HepG2 (cell line): ENCODE results near the gene C1R. TPM values are rescaled to one million over a fixed set of nuclear protein-coding genes. Genes with fewer than 3 reads are reported as not detected.

Experiments used
- ATAC-seq: fragments of 200-7000 bp; cut with Tn5 transposase; 3 replicates; pipeline ENCODE4 v1.9.1; 2020; ENCODE audit warnings: mild to moderate bottlenecking, moderate library complexity
- BruUV-seq: library from RNA; stranded (reverse); fragments of 400-500 nt; replicated peaks from 2 replicates; lab custom pipeline; 2021; lab: Mats Ljungman, UMichigan
- CTCF ChIA-PET: fragments of 300-600 bp; formaldehyde crosslinking; extraction: SDS; loops from one replicate; lab custom pipeline; 2021; ENCODE audit warnings: low total read pairs, inconsistent platforms, low intra/inter-chr PET ratio; lab: Yijun Ruan, JAX
- POLR2A ChIA-PET: fragments of 350-600 bp; sonication (Branson Sonifier 250); formaldehyde crosslinking; loops from one replicate; lab custom pipeline; 2020; ENCODE audit warnings: antibody characterized with exemption, inconsistent platforms; lab: Yijun Ruan, JAX
- DNase-seq: peaks from one replicate; pipeline ENCODE4 v3.0.0-alpha.2; 2015; ENCODE audit warnings: low spot score
- FAIRE-seq: peaks from 3 replicates; lab custom pipeline; 2011; peaks lifted over from hg19 to GRCh38; lab: Jason Lieb, UNC
- H2AFZ ChIP-seq: one replicate; pipeline ENCODE4 v1.6.1; 2011; ENCODE audit warnings: low read length, inconsistent platforms
- H3K27ac ChIP-seq: fragments of 300-600 bp; 3 replicates; pipeline ENCODE4 v1.8.0; 2011; ENCODE audit warnings: mixed run types, mild to moderate bottlenecking, mixed read lengths, low read length, inconsistent platforms; ENCODE audit not compliant: insufficient read depth; ENCODE audit errors: extremely low read length
- H3K27me3 ChIP-seq, 2 experiments: fragments of 200-600 bp in 1 of 2; 2 replicates in 1 of 2; 3 replicates in 1 of 2; pipeline versions ENCODE4 v1.6.0 to v1.8.0; 2011; ENCODE audit warnings: low read length in 2 of 2, mild to moderate bottlenecking in 2 of 2, moderate library complexity in 2 of 2, inconsistent platforms in 1 of 2; ENCODE audit not compliant: insufficient read depth in 2 of 2, control insufficient read depth in 1 of 2
- H3K36me3 ChIP-seq, 2 experiments: fragments of 200-600 bp in 1 of 2; replicated peaks in 1 of 2; 2 replicates in 1 of 2; 3 replicates in 1 of 2; pipeline versions ENCODE4 v1.5.1 to v1.8.0; 2011; ENCODE audit warnings: low read length in 2 of 2, inconsistent platforms in 1 of 2; ENCODE audit not compliant: insufficient read depth in 2 of 2, control insufficient read depth in 1 of 2
- H3K4me1 ChIP-seq: 2 replicates; pipeline ENCODE4 v1.5.1; 2012; ENCODE audit warnings: low read length, inconsistent platforms; ENCODE audit not compliant: insufficient read depth
- H3K4me2 ChIP-seq: 2 replicates; pipeline ENCODE4 v1.6.0; 2011; ENCODE audit warnings: low read depth, low read length, inconsistent platforms
- H3K4me3 ChIP-seq, 3 experiments: fragments of 200-600 bp in 1 of 3; sonication (generic), shearing (Covaris generic) in 1 of 3; replicated peaks in 1 of 3; 2 replicates each; pipeline ENCODE4 v1.5.1; 2011 to 2016; ENCODE audit warnings: low read length in 3 of 3, inconsistent platforms in 2 of 3, low read depth in 2 of 3, mild to moderate bottlenecking in 2 of 3, control low read depth in 1 of 3, mixed read lengths in 1 of 3; ENCODE audit not compliant: insufficient read depth in 1 of 3
- H3K79me2 ChIP-seq: one replicate; pipeline ENCODE4 v1.6.1; 2011; ENCODE audit warnings: low read length, inconsistent platforms; ENCODE audit not compliant: insufficient read depth
- H3K9ac ChIP-seq: 2 replicates; pipeline ENCODE4 v1.6.0; 2011; ENCODE audit warnings: mild to moderate bottlenecking, low read depth, low read length, inconsistent platforms; ENCODE audit not compliant: insufficient read depth
- H3K9me3 ChIP-seq: 2 replicates; pipeline ENCODE4 v1.5.1; 2012; ENCODE audit warnings: mild to moderate bottlenecking, low read length
- H4K20me1 ChIP-seq: 2 replicates; pipeline ENCODE4 v1.6.0; 2011; ENCODE audit warnings: inconsistent platforms, mild to moderate bottlenecking, low read length, moderate library complexity; ENCODE audit not compliant: insufficient read depth
- MAFK ChIP-seq, 2 experiments: IDR thresholded peaks in 1 of 2; conservative IDR thresholded peaks in 1 of 2; 2 replicates each; pipeline ENCODE4 v1.6.1; 2011; ENCODE audit warnings: improper control_type of control experiment in 2 of 2, low read length in 2 of 2
- NCOA1 ChIP-seq: sonication (generic); formaldehyde crosslinking; IDR thresholded peaks from 2 replicates; pipeline ENCODE4 v1.9.0; 2021; ENCODE audit warnings: missing genetic modification reagents
- SNAPC4 ChIP-seq: sonication (generic); formaldehyde crosslinking; IDR thresholded peaks from 2 replicates; pipeline ENCODE4 v1.4.0; 2020; ENCODE audit warnings: mild to moderate bottlenecking, missing genetic modification reagents
- ZSCAN5A ChIP-seq: sonication (generic); formaldehyde crosslinking; IDR thresholded peaks from 2 replicates; pipeline ENCODE4 v1.8.0; 2022; ENCODE audit warnings: mild to moderate bottlenecking, missing genetic modification reagents, borderline replicate concordance
- WGBS: methylation state at CpG from one replicate; pipeline ENCODE4 v1.1.6; 2017; ENCODE audit warnings: low lambda C conversion rate; 5-methylcytosine and 5-hydroxymethylcytosine counted together
- in situ Hi-C: cut with HindIII; loops from 2 replicates; pipeline ENCODE4 v1.10.0; 2017; ENCODE audit warnings: low pct_unique_long_range_greater_than_20kb; ENCODE audit not compliant: extremely low pct_ligation_motif_present
- intact Hi-C: fragments of 100-400 bp; cut with micrococcal nuclease; formaldehyde crosslinking; loops from one replicate; pipeline ENCODE4 v1.10.0; 2022; ENCODE audit not compliant: unreplicated experiment
- polyA plus RNA-seq, 8 experiments: library from polyadenylated mRNA; depleted of rRNA in 3 of 8; stranded (reverse) in 7 of 8; unstranded in 1 of 8; fragments of >200 nt; fragmentation: Illumina TruSeq in 4 of 8; extraction: Trizol in 4 of 8; gene quantifications; 2 replicates each; pipeline versions ENCODE4 v1.2.1 to v1.2.3, GENCODE V29; 2011 to 2016; ENCODE audit warnings: low read depth in 4 of 8, missing spikeins in 1 of 8, mixed read lengths in 1 of 8; ENCODE audit not compliant: insufficient read depth in 1 of 8
- total RNA-seq, 5 experiments: library from RNA; depleted of rRNA; stranded (reverse); fragments of >200 nt; fragmentation: Illumina TruSeq; extraction: Trizol; gene quantifications; 2 replicates each; pipeline ENCODE4 v1.2.3, GENCODE V29; 2016; ENCODE audit warnings: low read depth in 1 of 5

Gene C1R
- total and polyA plus RNA-seq, 2 of the 13 experiments (the other 11 are each of a cell fraction or from before 2014, with no cell fraction given): 3.5 to 6.5 TPM

GRCh38 chr12:7034464-7034863 lies 57.8 kb downstream of the C1R start (continued):
- no peak for TF ChIP-seq ZSCAN5A (CRISPR knock-in tag)

- Histone ChIP-seq H3K79me2 (no peaks in the 10 kb centered on the region), H3K27me3 (no peaks in the 10 kb centered on the region), H3K36me3 (no peaks in the 10 kb centered on the region), H2AFZ (no peak overlapping the region), H3K4me2 (no peak overlapping the region), H3K9ac (no peak overlapping the region), H3K4me3 (no peak overlapping the region), H3K27ac (no peak overlapping the region), H4K20me1 (no peaks in the 10 kb centered on the region), H3K4me1 (peaks cover 11% of the 10 kb centered on the region; the same call in 1 of the 2 replicates), H3K9me3 (no peaks in the 10 kb centered on the region)
- no peak for FAIRE-seq
- in situ Hi-C loops (no loop called here), intact Hi-C loops (no loop called here)
- no peak for ATAC-seq
- ChIA-PET CTCF (no interaction called here), POLR2A (interaction anchor here (0.9 to 1.7 kb wide), 4 partner anchors 10 to 75 kb away, joined by 3 to 6 read pairs (median 4); partner anchors contain the start of gene C1S)
- no peak for DNase-seq
- no TSS peak for BruUV-seq
- TF ChIP-seq SNAPC4 (CRISPR knock-in tag) (no peak), NCOA1 (CRISPR knock-in tag) (no peak), MAFK (conservative IDR thresholded peaks at IDR 0.05 in 1 of 2, IDR thresholded peaks at IDR 0.05 in 1 of 2; ENCODE audit: low read length in 2 of 2) (peak in 1 of 2 experiments; percentile 17; a peak in 1 of 4 replicates)
- WGBS: 0% methylated on average over 2 of the region's 2 CpGs
These were observed 59.3 kb downstream of the C1R start for GRCh38 chr12:7032990-7033389.
